H9 (cell line): ENCODE data around the gene RFNG. TPM values are rescaled to one million over a fixed set of nuclear protein-coding genes. Genes with fewer than 3 reads are reported as not detected.

Source experiments
- DNase-seq: peaks from one replicate; pipeline ENCODE4 v3.0.0-alpha.2; 2017
- H2AFZ ChIP-seq: one replicate; pipeline ENCODE4 v1.6.1; 2013; ENCODE audit warnings: mild to moderate bottlenecking, low read length, control low read depth, moderate library complexity
- H2AK5ac ChIP-seq: 2 replicates; pipeline ENCODE4 v1.6.1; 2013; ENCODE audit warnings: low read length, control low read depth, mixed read lengths; ENCODE audit not compliant: insufficient read length
- H2BK120ac ChIP-seq: one replicate; pipeline ENCODE4 v1.6.1; 2013; ENCODE audit warnings: low read depth, mild to moderate bottlenecking, low read length, control low read depth, inconsistent platforms; ENCODE audit not compliant: poor library complexity, severe bottlenecking
- H2BK12ac ChIP-seq: 2 replicates; pipeline ENCODE4 v1.6.1; 2013; ENCODE audit warnings: low read length, control low read depth, mixed read lengths, low read depth; ENCODE audit not compliant: insufficient read length
- H2BK15ac ChIP-seq: 2 replicates; pipeline ENCODE4 v1.6.1; 2013; ENCODE audit warnings: low read depth, low read length, control low read depth
- H2BK20ac ChIP-seq: one replicate; pipeline ENCODE4 v1.6.1; 2013; ENCODE audit warnings: low read depth, mild to moderate bottlenecking, low read length, control low read depth, inconsistent platforms; ENCODE audit not compliant: poor library complexity, severe bottlenecking
- H2BK5ac ChIP-seq: 2 replicates; pipeline ENCODE4 v1.6.1; 2013; ENCODE audit warnings: low read length, control low read depth, mixed read lengths; ENCODE audit not compliant: insufficient read length
- H3K14ac ChIP-seq: 2 replicates; pipeline ENCODE4 v1.6.1; 2013; ENCODE audit warnings: low read length, control low read depth; ENCODE audit not compliant: insufficient read depth
- H3K18ac ChIP-seq: 2 replicates; pipeline ENCODE4 v1.6.1; 2013; ENCODE audit warnings: low read depth, mild to moderate bottlenecking, mixed read lengths, low read length, control low read depth; ENCODE audit not compliant: insufficient read length
- H3K23ac ChIP-seq: 2 replicates; pipeline ENCODE4 v1.6.1; 2013; ENCODE audit warnings: low read length, control low read depth, mixed read lengths, low read depth; ENCODE audit not compliant: insufficient read length
- H3K23me2 ChIP-seq: 2 replicates; pipeline ENCODE4 v1.6.1; 2013; ENCODE audit warnings: low read depth, mild to moderate bottlenecking, mixed read lengths, low read length, control low read depth; ENCODE audit not compliant: insufficient read length, poor library complexity, severe bottlenecking
- H3K27ac ChIP-seq: 2 replicates; pipeline ENCODE4 v1.5.1; 2013; ENCODE audit warnings: low read length, control low read depth, mixed read lengths, low read depth; ENCODE audit not compliant: insufficient read length
- H3K27me3 ChIP-seq: 2 replicates; pipeline ENCODE4 v1.6.1; 2013; ENCODE audit warnings: low read length, control low read depth, inconsistent platforms; ENCODE audit not compliant: insufficient read depth
- H3K4ac ChIP-seq: 2 replicates; pipeline ENCODE4 v1.6.1; 2013; ENCODE audit warnings: low read depth, mild to moderate bottlenecking, control low read depth, inconsistent platforms, low read length, moderate library complexity
- H3K4me1 ChIP-seq: 2 replicates; pipeline ENCODE4 v1.6.1; 2013; ENCODE audit warnings: low read length, control low read depth, inconsistent platforms; ENCODE audit not compliant: insufficient read depth
- H3K4me2 ChIP-seq: 2 replicates; pipeline ENCODE4 v1.6.1; 2013; ENCODE audit warnings: low read length, control low read depth, mixed read lengths; ENCODE audit not compliant: insufficient read length, insufficient read depth
- H3K56ac ChIP-seq: 2 replicates; pipeline ENCODE4 v1.6.1; 2013; ENCODE audit warnings: low read depth, mild to moderate bottlenecking, mixed read lengths, low read length, control low read depth; ENCODE audit not compliant: insufficient read length
- H3K79me1 ChIP-seq: 2 replicates; pipeline ENCODE4 v1.6.1; 2013; ENCODE audit warnings: low read depth, mild to moderate bottlenecking, moderate library complexity, low read length, control low read depth, inconsistent platforms; ENCODE audit not compliant: insufficient read depth, poor library complexity, severe bottlenecking
- H3K79me2 ChIP-seq: 2 replicates; pipeline ENCODE4 v1.6.1; 2013; ENCODE audit warnings: low read length, control low read depth, inconsistent platforms; ENCODE audit not compliant: insufficient read depth
- H3K9ac ChIP-seq: 2 replicates; pipeline ENCODE4 v1.6.1; 2013; ENCODE audit warnings: low read length, control low read depth, mixed read lengths; ENCODE audit not compliant: insufficient read length; ENCODE audit errors: extremely low read depth
- H3K9me3 ChIP-seq: one replicate; pipeline ENCODE4 v1.6.1; 2013; ENCODE audit warnings: low read depth, low read length, inconsistent platforms; ENCODE audit not compliant: control insufficient read depth
- H3T11ph ChIP-seq: one replicate; pipeline ENCODE4 v1.6.1; 2013; ENCODE audit warnings: mild to moderate bottlenecking, low read length, control low read depth, inconsistent platforms
- H4K20me1 ChIP-seq: one replicate; pipeline ENCODE4 v1.6.1; 2013; ENCODE audit not compliant: control insufficient read depth, insufficient read length, insufficient read depth
- H4K5ac ChIP-seq: 2 replicates; pipeline ENCODE4 v1.6.1; 2013; ENCODE audit warnings: low read depth, mild to moderate bottlenecking, mixed read lengths, low read length, control low read depth; ENCODE audit not compliant: insufficient read length
- H4K8ac ChIP-seq: replicated peaks from 2 replicates; pipeline ENCODE4 v1.6.1; 2013; ENCODE audit warnings: low read length, control low read depth, mixed read lengths, low read depth; ENCODE audit not compliant: insufficient read length
- H4K91ac ChIP-seq: 2 replicates; pipeline ENCODE4 v1.6.1; 2013; ENCODE audit warnings: low read depth, mild to moderate bottlenecking, moderate library complexity, mixed read lengths, low read length, control low read depth; ENCODE audit not compliant: insufficient read length
- H3K27ac Mint-ChIP-seq, 3 experiments: 2 replicates in 2 of 3; 3 replicates in 1 of 3; pipeline ENCODE4 v1.8.0; 2020 to 2021; ENCODE audit warnings: mixed read lengths in 3 of 3, mild to moderate bottlenecking in 1 of 3, moderate library complexity in 1 of 3
- H3K27me3 Mint-ChIP-seq: 2 replicates; pipeline ENCODE4 v1.8.0; 2021; ENCODE audit warnings: low read depth, mild to moderate bottlenecking, moderate library complexity, mixed read lengths
- H3K36me3 Mint-ChIP-seq, 3 experiments: 2 replicates in 2 of 3; 3 replicates in 1 of 3; pipeline ENCODE4 v1.8.0; 2020 to 2021; ENCODE audit warnings: low read depth in 3 of 3, mixed read lengths in 3 of 3; ENCODE audit not compliant: insufficient read depth in 1 of 3
- H3K4me1 Mint-ChIP-seq, 2 experiments: 2 replicates each; pipeline ENCODE4 v1.8.0; 2020; ENCODE audit warnings: mixed read lengths in 2 of 2
- H3K4me3 Mint-ChIP-seq, 2 experiments: 2 replicates in 1 of 2; 3 replicates in 1 of 2; pipeline ENCODE4 v1.8.0; 2020 to 2021; ENCODE audit warnings: mild to moderate bottlenecking in 2 of 2, mixed read lengths in 2 of 2, moderate library complexity in 1 of 2
- H3K9me3 Mint-ChIP-seq, 2 experiments: 2 replicates in 1 of 2; 3 replicates in 1 of 2; pipeline ENCODE4 v1.8.0; 2020; ENCODE audit warnings: mild to moderate bottlenecking in 2 of 2, mixed read lengths in 2 of 2, moderate library complexity in 1 of 2
- CTCF ChIP-seq: fragments of 200-600 bp; sonication (generic); conservative IDR thresholded peaks from 3 replicates; pipeline ENCODE4 v1.8.0; 2021; ENCODE audit warnings: antibody characterized with exemption, mild to moderate bottlenecking
- WGBS: extraction: QIAGEN DNeasy Blood & Tissue Kit; methylation state at CpG from one replicate; pipeline ENCODE4 v1.1.7; 2013; ENCODE audit warnings: missing lambda C conversion rate, low lambda C conversion rate, mixed read lengths; ENCODE audit not compliant: insufficient read length; ENCODE audit errors: extremely low coverage; 5-methylcytosine and 5-hydroxymethylcytosine counted together
- total RNA-seq: library from RNA; stranded (reverse); gene quantifications from 2 replicates; pipeline ENCODE4 v1.2.1, GENCODE V29; 2021

Gene RFNG
- total RNA-seq, 1 experiment from 2014 or later = 34.0 TPM

- no peak overlapping the region for H2BK15ac ChIP-seq
- no peak overlapping the region for H3K4me2 ChIP-seq
- Mint-ChIP-seq H3K4me3 (no peak overlapping the region), H3K36me3 (no peaks in the 10 kb centered on the region), H3K4me1 (0 out of 4 replicates have a peak, but pooled peaks cover 0 to 2% of the 10 kb centered on the region in 2 experiments), H3K27me3 (no peaks in the 10 kb centered on the region; the same call in 1 of the 2 replicates), H3K9me3 (no peaks in the 10 kb centered on the region), H3K27ac (no peak overlapping the region)
- H3K18ac ChIP-seq = no peak overlapping the region
- no peaks in the 10 kb centered on the region for H3K79me2 ChIP-seq
- H3K4ac ChIP-seq = no peak overlapping the region
- no CpG with 5 or more reads among the region's 15 CpGs for WGBS
- no peaks in the 10 kb centered on the region for H4K20me1 ChIP-seq
- no peak overlapping the region for H3K56ac ChIP-seq
- H3K4me1 ChIP-seq = no peaks in the 10 kb centered on the region
- no peak overlapping the region for H2AFZ ChIP-seq
- no peak for TF ChIP-seq CTCF
- H3K9me3 ChIP-seq = no peaks in the 10 kb centered on the region
- no peaks in the 10 kb centered on the region for H3K27me3 ChIP-seq
- no peak overlapping the region for H4K91ac ChIP-seq
- no peak overlapping the region for H4K8ac ChIP-seq
- no peaks in the 10 kb centered on the region for H3K23me2 ChIP-seq
- H3K9ac ChIP-seq = no peak overlapping the region
- H2BK5ac ChIP-seq = no peak overlapping the region
- H3K79me1 ChIP-seq = no peaks in the 10 kb centered on the region
- H3K27ac ChIP-seq = no peak overlapping the region
- no peak overlapping the region for H2BK20ac ChIP-seq
- H3T11ph ChIP-seq = no peak overlapping the region
- no peak overlapping the region for H4K5ac ChIP-seq
- H2BK12ac ChIP-seq = no peak overlapping the region
- H3K14ac ChIP-seq = no peak overlapping the region
- no peak overlapping the region for H2BK120ac ChIP-seq
- no peak overlapping the region for H2AK5ac ChIP-seq
- no peak overlapping the region for H3K23ac ChIP-seq
- DNase-seq = no peak
Observed at GRCh38 chr17:82009413-82009812, 42.2 kb downstream of the RFNG start.
